ENCODE measurements around the gene ZSCAN18.

DNA sequence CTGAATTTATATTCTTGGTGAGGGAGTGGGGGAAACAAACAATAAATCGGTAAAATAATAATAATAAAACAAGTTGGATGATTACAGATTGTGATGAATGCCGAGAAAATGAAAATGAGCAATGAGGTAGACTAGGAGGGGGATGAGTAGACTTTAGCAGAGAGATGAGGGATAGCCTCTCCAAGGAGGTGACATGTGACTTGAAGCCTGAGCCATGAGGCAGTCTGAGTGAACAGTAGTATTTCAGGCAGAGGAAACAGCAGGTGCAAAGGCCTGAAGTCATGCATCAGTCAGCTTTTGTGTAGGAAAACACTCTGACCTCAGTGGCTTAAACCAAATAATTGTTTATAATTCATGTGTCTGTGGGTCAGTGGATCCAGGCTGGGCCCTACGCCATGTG lies 34.3 kb downstream of the ZSCAN18 start:
- TF ChIP-seq SP1 (IDR thresholded peaks at IDR 0.05) = no peak
- TF ChIP-seq FOXK2 (IDR thresholded peaks at IDR 0.05) = no peak
- TF ChIP-seq L3MBTL2 (conservative IDR thresholded peaks at IDR 0.05) = no peak
- no peak for TF ChIP-seq CTBP1 (IDR thresholded peaks at IDR 0.05; ENCODE audit: borderline replicate concordance)
- TF ChIP-seq TARDBP (IDR thresholded peaks at IDR 0.05) = no peak
- no peak for TF ChIP-seq ZNF384 (IDR thresholded peaks at IDR 0.05)
- TF ChIP-seq FOXM1 (IDR thresholded peaks at IDR 0.05; ENCODE audit: borderline replicate concordance) = no peak
- TF ChIP-seq NFRKB (IDR thresholded peaks at IDR 0.05) = no peak
- TF ChIP-seq FOXA1 (IDR thresholded peaks at IDR 0.05) = no peak
- TF ChIP-seq ARNT (IDR thresholded peaks at IDR 0.05) = no peak
- TF ChIP-seq ELF4 (IDR thresholded peaks at IDR 0.05) = no peak
- TF ChIP-seq SUZ12 (IDR thresholded peaks at IDR 0.05) = no peak
- no peak for TF ChIP-seq BHLHE40 (IDR thresholded peaks at IDR 0.05; ENCODE audit: borderline replicate concordance)
- TF ChIP-seq, protein P1, sequence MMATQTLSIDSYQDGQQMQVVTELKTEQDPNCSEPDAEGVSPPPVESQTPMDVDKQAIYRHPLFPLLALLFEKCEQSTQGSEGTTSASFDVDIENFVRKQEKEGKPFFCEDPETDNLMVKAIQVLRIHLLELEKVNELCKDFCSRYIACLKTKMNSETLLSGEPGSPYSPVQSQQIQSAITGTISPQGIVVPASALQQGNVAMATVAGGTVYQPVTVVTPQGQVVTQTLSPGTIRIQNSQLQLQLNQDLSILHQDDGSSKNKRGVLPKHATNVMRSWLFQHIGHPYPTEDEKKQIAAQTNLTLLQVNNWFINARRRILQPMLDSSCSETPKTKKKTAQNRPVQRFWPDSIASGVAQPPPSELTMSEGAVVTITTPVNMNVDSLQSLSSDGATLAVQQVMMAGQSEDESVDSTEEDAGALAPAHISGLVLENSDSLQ (IDR thresholded peaks at IDR 0.05) = no peak
